Measurements from ENCODE around the gene PIR. TPM values are rescaled to one million over a fixed set of nuclear protein-coding genes. Genes with fewer than 3 reads are reported as not detected.

PIR gene
- total RNA-seq, 1 donor from 2014 or later = 12.0 TPM

- DNase-seq = no peak
- no peak for ATAC-seq
- intact Hi-C loops (cut with micrococcal nuclease) = no loop called here
Observed at GRCh38 chrX:15382813-15383212, 110.3 kb downstream of the PIR start.

DNA sequence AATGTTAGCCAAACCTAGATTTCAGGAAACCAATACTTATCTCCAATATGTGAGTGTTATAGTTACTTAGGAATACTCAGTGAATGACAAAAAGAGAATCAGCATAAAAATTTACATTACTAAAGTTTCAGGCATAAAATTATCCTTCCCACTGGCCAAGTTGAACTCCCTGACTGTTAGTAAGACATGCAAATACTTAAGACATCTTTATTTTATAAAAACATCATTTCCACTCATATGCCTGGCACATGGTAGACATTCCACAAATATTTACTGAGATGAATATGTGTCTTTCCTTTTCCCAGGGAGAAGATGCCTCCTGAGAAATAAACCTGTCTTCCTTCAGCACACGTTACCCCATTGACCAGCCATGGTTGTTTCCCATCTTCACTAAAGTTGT is 116.2 kb downstream of the PIR start:
- no peak for ATAC-seq
- intact Hi-C loops (cut with micrococcal nuclease) = no loop called here
- no peak for DNase-seq

DNA sequence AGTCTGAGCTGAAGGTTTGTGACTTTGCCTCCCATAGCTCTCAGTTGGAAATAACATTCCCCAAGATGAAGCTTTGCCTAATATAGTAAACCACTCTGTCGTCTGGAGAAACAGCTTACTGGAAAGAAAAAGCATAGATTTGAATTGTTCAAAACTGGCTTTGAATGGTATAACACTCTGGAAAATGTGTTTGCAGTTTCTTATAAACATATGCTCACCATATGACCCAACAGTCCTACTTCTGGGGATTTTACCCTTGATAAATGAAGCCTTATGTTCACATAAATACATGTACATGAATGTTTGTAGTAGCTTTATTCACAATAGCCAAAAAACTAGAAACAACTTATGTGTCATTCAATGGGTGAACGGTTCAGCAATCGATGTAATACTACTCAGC is 119.2 kb downstream of the PIR start:
- ATAC-seq = no peak
- intact Hi-C loops (cut with micrococcal nuclease) = no loop called here
- DNase-seq = no peak

DNA sequence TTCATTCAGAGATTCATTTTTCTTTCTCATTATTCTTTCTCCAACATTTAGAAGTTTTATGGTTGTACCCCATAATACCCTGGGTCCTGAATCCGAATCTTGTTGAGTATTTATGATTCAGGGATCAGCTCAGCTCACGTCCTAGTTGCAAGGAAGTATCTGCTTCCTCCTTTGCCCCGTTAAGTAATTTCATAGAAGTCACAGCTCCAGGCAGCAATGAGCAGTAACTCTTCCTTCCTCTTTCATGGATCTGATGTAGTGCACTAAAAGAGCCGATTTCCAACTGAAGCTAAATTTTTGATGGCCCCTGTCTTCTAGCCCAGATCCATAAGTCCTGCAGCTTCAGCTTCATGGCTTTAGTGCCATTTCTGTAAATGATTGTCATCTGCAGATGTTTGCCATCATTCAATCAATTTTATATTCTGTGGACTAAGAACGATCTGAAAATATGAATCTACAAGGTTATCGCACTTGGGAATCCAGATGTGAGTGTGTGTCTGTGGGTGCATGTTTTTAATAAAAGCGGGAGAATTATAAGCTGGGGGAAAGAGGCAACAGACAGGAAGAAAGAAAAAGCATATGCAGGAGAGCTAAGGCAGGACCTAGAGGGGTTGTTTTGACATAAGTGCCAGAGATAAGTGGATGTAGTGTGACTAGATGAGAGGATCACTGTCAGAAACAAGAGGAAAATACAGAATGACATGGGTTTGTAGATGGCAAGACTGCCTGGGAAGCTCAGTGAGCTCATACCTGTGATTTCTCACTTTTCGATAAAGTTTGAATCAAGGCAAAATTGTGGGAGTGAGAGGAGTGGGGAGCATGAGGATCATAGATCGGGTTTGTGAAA is 126.4 kb downstream of the PIR start:
- intact Hi-C loops (cut with micrococcal nuclease) = no loop called here
- ATAC-seq = no peak
- DNase-seq = no peak

- peak; percentile 37 for ATAC-seq
- intact Hi-C loops (cut with micrococcal nuclease) = loop anchor here (10.0 kb wide), 1 partner anchor 85 kb away; no protein-coding TSS in a partner anchor
- no peak for DNase-seq
Observed at GRCh38 chrX:15359701-15360100, 133.4 kb downstream of the PIR start.

GRCh38 chrX:15358533-15358932 is 134.6 kb downstream of the PIR start:
- ATAC-seq = no peak
- no peak for DNase-seq
- intact Hi-C loops (cut with micrococcal nuclease) = loop anchor here (10.0 kb wide), 1 partner anchor 86 kb away; no protein-coding TSS in a partner anchor

- peak; percentile 68 for ATAC-seq
- no peak for DNase-seq
- intact Hi-C loops (cut with micrococcal nuclease) = loop anchor here (10.0 kb wide), 1 partner anchor 88 kb away; no protein-coding TSS in a partner anchor
Observed at GRCh38 chrX:15356444-15356843, 136.7 kb downstream of the PIR start.

DNA sequence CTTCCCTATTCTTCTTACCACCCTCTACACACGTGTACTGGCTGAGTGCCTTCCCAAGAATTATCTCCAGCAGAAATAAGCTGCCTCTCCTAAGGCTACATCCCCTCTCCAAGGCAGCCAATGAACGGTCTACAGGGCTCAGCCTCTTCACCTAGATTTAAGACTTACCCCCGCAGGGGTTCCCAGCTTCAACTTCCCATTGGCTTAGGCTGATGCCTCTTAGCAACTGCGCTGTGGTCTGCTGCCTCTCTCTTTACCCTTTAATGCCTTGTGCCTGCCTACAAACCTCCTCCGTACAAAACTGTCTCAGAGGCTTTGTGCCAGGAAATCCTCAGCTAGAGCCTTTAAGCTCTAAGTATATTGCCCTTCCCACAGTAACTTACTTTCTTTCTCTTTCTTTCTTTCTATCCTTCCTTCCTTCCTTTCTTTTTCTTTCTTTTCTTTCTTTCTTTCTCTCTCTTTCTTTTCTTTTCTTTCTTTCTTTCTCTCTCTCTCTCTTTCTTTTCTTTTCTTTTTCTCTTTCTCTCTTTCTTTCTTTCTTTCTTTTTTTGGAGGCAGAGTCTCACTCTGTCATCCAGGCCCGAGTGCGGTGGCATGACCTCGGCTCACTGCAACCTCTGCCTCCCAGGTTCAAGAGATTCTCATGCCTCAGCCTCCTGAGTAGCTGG is 142.7 kb downstream of the PIR start:
- intact Hi-C loops (cut with micrococcal nuclease) = loop anchor here (10.0 kb wide), 1 partner anchor 94 kb away; no protein-coding TSS in a partner anchor
- ATAC-seq (no peak), DNase-seq (no peak)

DNA sequence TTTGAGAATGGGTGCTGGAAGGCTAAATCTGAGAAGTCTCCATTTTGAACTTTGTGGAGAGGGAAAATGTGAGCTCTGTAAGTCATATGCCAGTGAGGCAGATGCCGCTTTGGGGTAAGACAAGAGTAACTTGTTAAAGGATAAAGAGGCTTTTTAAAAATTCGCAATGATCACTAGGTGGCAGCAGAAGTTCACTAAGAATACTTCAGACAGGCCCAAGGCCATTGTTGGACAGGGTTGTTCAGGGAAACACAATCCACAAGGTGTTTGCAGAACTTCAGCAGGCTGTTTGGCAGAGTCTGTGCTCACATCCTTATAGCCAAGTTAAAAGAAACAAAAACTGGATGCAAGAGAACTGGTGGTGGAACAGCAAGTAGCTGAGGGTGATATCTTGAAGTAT is 144.1 kb downstream of the PIR start:
- peak; percentile 92 for ATAC-seq
- DNase-seq = no peak
- intact Hi-C loops (cut with micrococcal nuclease) = loop anchor here (5.0 kb wide), 1 partner anchor 118 kb away; no protein-coding TSS in a partner anchor

GRCh38 chrX:15345976-15346375 is 147.2 kb downstream of the PIR start:
- intact Hi-C loops (cut with micrococcal nuclease) = loop anchor here (5.0 kb wide), 1 partner anchor 121 kb away; no protein-coding TSS in a partner anchor
- ATAC-seq (no peak), DNase-seq (no peak)

DNA sequence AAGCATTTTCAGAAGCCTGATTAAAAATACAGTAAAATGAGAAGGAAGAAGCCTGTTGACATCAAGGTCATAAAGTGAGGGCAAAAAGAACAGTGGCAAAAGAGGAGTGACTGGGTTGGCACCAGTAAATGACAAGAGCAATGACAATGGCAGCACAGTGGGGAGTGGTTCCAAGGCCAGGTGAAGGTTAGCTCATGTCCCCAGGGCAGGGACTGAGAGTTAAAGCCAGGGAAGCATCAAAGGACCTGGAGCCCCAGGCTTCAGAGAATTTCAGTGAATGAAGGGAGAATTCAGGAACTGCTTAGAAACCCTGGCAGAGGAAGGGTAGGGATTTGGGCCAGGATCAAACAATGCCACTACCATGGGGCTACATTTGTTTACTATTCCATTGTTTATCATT is 149.0 kb downstream of the PIR start:
- intact Hi-C loops (cut with micrococcal nuclease) = no loop called here
- no peak for ATAC-seq
- no peak for DNase-seq

DNA sequence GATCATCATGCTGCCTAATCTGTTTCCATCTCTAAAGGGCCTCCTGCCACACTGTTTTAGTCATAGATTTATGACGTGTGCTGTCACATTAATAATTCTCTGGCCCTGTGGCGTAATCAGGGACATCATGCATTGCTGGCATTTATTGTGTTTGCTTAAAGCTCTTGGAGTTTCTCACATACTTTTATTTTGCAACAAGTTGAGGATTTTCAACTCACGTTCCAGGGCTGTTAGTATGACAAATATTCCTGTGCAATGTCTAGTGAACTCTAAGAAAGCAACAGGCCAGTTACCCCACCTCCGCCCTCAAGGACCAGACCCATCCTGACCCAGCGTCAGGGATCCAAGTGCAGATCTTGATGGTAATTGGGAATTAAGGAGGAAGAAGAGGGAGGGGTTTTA is 150.1 kb downstream of the PIR start:
- ATAC-seq = no peak
- intact Hi-C loops (cut with micrococcal nuclease) = no loop called here
- no peak for DNase-seq

DNA sequence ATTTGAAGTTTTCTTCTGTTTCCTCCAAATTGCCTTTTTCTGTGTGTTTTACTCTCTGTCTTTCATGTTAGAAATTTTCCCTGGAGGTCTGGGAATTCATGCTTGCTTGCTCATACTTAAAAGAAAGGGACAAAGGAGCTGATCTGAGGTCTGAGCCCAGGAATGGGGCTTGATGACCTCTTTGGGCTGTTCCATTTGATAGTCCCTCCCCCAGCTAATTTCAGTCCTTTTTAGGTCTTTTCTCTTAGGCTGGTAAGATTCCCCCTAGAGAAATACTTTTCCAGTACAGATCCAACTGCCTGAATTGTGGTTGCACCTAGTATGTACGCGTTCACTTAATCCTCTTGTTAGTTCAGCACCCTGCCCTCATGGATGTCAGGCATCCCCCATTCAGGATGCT is 152.3 kb downstream of the PIR start:
- intact Hi-C loops (cut with micrococcal nuclease) = no loop called here
- no peak for ATAC-seq
- DNase-seq = no peak

GRCh38 chrX:15336023-15336413 is 157.1 kb downstream of the PIR start:
- DNase-seq (no peak), ATAC-seq (no peak)
- intact Hi-C loops (cut with micrococcal nuclease) = no loop called here

DNA sequence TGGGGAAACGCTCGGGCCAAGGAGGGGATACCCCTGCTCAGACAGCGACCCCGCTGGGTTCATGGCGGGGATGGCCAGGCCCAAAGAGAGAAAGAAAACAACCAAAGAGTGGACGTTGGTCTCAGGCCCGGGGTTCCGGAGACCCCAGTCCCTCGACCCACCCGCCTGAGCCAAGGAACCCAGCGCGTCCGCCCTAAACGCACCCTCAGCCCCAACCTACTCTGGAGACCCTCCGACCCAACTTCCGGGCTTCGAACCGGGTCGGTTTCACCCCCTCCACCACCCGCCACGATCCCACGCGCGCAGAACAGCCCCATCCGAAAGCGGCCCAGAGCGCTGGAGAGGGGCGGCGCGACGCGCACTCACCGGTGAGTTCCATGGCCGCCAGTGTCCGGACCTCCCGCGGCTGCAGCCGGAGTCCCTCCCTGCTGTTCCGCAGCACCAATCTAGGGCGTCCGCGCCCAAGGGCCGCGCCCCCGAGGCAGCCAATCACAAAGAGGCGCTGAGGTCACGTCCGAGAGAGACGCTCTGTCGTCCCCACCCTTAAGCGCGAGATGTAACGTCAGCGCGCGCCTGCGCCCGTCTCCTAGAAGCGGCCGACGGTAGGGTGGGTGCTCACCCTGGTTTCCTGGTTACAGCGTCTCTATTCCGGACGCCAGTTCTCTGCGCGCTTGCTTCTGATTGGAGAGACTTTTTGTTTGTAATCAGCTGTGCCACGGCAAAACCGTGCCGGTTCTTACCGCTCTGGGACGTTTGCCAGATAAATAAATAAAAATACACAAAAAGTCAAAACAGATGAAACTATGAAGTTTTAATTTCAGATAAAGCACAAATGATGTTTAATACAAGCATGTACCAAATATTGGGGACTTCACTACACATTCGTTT is 157.8 kb downstream of the PIR start, which contains the start of gene PIGA:
Gene PIGA (minus strand): TSS at position 389 of the 888 bp plus-strand sequence. CDS start 3,593 bp downstream, outside the sequence.
- intact Hi-C loops (cut with micrococcal nuclease) = no loop called here

More for the DNA sequence above, 157.8 kb downstream of the PIR start, which contains the start of gene PIGA:
- DNase-seq = peak; percentile 96
- ATAC-seq = peak; percentile 99
